Measurements from ENCODE around the gene ADAMTSL1.
"Not testable (repeated sequence)": the region's sequence is repeated elsewhere in the genome, so short reads cannot be mapped to it uniquely, and the experiment has no call there.

The ADAMTSL1 gene

DNA sequence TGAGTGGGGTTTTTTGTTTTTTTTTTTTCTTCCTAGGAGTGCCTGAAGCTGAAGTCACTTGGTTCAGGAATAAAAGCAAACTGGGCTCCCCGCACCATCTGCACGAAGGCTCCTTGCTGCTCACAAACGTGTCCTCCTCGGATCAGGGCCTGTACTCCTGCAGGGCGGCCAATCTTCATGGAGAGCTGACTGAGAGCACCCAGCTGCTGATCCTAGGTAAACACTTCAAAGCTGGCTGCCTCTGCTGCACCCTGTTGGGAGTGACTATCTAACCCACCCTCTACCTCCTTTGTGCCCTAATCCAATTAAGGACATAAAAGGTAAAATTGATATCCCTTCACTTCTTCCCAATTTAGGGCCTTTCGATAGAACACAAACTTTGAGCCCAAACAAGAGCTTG, 352.3 kb downstream of the ADAMTSL1 start:
- no peak for DNase-seq

DNA sequence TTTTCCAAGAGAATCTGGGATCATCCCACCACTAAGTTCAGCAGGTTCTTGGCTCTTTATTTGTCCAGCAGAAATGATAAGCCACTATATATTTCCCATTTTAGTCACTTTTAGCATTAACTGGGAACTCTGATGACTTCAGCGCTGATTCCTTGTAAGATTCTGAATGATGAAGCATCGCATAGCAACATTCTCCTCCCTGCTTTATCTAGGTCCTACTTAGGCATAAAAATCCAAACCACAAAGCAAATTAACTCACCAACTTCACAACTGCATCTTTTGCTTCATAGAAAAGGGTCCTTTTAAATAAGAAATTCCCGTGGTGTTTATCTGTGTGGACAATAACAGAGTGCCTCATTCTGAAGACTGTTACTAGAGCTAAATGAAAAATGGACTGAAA, 355.1 kb downstream of the ADAMTSL1 start:
- no peak for DNase-seq

DNA sequence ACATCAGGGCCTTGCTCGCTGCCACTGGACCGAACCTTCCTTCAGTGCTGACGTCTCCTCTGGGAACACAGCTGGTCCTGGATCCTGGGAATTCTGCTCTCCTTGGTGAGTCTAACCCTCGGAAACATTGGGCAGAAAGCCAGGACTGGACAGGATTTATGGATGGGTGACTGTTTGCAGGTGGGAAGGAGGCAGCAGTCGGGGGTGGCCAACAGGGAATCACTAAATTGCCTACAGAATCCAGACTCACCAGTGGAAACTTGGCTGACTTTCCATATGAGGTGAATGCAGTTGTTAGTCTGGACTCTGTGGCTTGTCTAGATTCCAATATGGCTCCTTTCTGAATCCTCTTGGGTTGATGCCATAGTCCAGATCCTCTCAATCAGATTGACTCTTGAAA, 355.9 kb downstream of the ADAMTSL1 start:
- DNase-seq = no peak

DNA sequence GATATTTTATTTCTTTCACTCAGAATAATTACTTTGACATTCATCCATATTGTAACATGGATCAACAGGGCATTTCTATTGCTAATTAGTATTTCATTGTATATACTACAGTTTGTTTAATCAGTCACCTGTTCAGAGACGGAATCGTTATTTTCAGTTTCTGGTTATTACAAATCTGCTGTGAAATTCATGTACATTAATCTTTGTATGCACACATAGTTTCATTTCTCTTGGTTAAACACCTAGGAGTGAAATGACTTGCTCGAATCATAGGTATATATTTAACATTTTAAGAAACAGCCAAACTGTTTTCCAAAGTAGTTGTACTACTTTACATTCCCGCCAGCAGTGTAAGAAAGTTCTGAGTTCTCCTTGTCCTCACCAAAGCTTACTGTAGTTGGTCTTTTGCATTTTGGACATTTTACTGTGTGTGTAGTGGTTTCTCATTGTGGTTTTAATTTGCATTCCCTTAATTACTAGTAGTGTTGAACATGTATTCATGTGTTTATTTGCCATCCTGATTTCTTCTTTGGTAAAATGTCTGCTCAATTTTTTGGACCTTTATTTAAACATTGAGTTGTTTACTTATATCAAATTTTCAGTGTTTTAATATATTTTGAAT, 360.9 kb downstream of the ADAMTSL1 start:
- no peak for DNase-seq

DNA sequence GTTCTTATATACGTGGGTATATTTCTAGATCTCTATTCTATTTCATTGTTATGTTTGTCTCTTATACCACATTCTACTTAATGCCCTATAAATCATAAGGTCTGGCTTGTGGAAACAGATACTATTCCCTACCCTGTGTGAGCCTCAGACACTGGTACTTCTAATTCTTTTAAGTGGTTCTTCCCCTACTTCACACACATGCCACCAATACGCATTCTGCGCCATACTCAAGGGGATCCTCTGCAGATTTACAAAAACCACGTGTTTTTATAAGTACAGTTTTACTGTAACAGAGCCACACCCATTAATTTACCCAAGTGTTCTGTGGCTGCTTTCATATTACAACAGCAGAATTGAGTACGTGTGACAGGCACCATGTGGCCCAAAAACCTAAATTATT, 363.4 kb downstream of the ADAMTSL1 start:
- no peak for DNase-seq

DNA sequence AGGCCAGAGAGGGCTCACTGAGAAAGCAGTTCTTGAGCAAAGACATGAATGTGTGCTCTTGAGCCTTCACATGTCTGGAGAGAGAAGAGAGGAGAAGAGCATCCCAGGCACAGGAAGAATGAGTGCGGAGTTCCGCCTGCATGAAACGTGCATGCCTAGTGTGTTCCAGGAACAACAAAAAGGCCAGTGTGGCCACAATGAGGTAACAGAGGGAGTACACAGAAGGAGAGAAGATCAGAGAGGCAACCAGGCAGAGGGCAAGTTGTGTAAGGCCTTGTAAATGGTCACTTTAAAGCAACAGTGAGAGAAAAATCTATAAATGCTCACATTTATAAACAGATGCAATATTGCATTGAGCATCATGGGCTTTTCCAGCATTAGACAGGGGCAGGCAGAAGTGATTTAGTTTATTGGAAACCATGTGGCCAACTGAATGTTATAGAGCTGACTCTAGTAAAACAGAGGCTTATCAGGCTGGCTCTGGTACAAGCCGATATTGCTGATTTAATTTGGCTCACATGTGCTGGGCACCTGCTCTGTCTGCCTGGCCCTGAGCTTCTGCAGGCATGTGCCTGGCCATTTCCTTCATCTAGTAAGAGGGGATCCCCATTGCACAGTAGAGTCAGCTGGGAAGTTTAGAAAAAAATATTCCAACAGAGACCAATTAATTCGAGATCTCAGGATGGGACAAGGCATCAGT, 373.8 kb downstream of the ADAMTSL1 start:
- DNase-seq = no peak

DNA sequence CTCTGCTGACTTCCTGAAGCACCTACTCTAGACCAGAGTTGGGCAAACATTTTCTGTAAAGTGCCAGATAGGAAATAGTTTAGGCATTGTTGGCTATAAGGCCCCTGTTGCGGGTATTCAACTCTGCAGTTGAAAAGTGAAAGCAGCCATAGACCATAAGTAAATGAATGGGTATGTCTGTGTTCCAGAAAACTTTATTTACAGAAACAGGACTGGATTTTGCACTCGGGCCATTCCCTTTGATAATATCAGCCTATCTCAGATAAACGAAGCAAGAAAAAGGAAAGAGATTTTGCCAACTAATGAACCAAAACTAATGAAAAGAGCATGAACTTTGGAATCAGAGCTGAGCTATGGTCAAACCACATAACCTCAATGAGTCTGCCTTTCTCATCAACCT, 374.7 kb downstream of the ADAMTSL1 start:
- no peak for DNase-seq

DNA sequence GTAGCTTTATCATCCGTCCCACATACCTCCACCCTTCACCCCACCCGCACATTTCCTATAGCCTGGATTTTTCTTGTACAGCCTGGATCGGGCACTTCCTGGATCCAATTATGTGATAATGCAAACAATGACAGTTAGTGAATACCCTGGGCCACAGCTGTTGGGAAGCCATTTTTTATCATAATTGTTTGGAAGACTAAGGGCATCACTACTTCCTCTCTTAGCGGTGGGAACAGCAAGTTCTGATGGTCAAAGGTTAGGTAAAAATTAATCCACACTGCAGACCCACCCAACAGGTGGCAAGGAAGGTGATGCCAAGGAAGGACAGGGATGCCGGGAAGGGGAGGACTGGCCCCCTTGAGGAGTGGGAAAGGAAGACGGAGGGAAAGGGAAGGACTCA, 375.3 kb downstream of the ADAMTSL1 start:
- no peak for DNase-seq

DNA sequence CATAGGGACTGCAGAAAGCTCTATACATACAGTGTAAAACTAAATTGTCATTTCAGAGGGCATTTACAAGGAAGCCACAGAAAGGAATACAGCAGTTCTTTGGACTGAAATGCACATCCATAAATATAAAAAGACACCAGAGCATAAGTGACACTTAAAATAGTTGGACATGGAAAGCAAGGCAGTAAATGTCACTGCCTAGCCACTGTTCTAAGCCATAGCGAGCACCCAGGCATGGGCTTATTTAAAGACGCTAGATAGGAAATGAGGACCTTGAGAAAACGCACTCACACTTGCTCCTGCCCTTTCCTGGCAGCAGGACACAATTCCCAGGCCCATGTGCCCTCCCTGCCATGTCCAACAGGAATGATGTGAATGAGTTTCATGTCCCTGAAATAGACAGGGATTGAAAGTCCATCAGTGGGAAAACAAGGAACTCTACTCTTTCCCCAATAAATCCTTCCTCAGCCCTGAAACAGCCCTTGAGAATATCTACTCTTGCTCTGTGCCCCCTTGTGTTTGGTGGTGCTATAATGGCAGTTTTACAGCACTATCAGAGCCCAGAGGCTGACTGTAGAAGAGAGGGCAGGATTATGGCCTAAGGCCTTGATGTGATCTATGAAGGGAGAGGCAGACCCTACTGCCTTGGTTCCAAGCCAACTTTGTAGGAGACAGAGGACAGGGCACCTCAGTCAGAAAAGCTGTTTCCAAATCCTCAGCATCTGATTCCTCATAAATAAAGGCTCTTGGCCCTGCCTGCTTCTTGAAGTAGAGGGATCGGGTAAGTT, 376.1 kb downstream of the ADAMTSL1 start:
- no peak for DNase-seq

DNA sequence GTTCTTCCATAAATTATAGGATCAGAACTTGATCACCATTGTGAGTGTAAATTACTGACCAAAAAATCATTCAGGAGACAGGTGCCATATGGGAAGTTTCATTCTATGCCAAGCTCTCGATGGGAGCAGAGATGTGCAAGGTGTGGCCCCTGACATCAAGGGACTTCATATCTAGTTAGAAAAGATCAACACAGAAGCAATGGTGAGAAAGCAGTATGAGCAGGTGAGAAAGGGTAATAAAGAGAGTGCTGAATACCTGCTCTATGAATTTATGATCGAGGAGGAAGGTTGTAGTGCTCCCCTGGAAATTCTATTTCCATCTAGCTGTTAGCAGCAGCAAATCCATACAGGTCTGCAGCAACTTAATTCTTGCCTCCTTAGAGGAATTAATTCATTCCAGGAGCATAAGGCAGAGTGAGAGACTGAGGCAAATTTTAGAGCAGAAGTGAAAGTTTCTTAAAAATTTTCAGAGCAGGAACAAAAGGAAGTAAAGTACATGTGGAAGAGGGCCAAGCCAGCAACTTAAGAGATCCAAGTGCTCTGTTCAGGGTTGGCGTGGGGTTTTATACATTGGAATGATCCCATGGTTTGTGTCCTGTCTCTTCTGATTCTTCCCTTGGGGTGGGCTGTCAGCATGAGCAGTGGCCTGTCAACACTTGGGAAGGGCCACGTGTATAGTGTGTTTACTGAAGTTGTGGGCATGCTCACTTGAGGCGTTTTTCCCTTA, 377.3 kb downstream of the ADAMTSL1 start:
- DNase-seq = no peak

DNA sequence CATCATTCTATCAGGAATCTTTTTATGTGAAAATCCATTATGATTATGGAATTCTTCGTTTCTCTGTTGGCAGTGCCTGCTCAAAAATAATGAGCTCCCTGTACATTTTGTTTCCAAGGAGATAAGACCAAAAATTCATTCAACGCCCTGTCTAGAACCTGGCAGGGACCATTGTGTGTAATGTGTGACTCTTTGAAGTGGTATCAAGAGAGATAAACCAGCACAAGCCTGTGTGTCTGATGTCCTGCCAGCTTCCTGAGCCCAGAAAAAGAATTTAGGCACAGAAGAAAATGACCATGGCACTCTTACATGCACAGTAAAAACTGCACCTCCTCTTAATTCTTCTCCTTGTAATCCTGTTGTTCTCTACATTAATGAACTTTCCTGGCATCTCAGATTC, 381.7 kb downstream of the ADAMTSL1 start:
- DNase-seq = no peak

DNA sequence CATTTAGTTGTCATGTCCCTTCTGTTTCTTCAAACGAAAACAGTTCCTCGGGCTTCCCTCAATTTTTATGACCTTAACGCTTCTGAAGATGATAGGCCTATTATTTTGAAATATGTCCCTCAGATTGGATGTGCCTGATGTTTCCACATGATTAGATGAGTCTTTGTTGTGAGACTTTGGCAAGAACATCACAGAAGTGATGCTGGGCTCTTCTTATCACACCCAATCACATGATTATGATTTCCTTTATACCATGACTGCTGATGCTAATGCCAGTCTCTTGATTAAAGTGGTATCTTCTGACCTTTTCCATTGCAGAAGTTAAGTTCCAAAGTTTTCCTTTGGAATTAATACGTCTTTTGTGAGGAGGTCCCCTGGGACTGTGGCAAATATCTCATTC, 383.4 kb downstream of the ADAMTSL1 start:
- DNase-seq = no peak

DNA sequence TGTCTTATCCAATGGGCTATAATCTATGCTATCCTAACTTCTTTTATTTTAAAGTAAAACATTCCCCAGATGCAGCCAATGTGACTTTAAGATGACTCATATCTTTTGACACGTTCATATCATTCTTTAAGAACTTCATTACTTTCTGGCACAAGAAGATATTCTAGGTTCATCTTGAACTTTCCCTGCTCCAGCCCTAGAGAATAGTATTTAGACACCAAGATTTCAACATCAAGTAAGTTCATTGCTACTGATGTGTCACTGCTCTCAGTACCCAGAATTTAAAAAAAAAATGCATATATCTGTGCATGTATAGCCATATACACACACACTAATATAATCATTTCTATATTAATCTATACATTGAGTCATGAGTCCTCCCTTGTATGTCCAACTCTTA, 383.8 kb downstream of the ADAMTSL1 start:
- no peak for DNase-seq

DNA sequence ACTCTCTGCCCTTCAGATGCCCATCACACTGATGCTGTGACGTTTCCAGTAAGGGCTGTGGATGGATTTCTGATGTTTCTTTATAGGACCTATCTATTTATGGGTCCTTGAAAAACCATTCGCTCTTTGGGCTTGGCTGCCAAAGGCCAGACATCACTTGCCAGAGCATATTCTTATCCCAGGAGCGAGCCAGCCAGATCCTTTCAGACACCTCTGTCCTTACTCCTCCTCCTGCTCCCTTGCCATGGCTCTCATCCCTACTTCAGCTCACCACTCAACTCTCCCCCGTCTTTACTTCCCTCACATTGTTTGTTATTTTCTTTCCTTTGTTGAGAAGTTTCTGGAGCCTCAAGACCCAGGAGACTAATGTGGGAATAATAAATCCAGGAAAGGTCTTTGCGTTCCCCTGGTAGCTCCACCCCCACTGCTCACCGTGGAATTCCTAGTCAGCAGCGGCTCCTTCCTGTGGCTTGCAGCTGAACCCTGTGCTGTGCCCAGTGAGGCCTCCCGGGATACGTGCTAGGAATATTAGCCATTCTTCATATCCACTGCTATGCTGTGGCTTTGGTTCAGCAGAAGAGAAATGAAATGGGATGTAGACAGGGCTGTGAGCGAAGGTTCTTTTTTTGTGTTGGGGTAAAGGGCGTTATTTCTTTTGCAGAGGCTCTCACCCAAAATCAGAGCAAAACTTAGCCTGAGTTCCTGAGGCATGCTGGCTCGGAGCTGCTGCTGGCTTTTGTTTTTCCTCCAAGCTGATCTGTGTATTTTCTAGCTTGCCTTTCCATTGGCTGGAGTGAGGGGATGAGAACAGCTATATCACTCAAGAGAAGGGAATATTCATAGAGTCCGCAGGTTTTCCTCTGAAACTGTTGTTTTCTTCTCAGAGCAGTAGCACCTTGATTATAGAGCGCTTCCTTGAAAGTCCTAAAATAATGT, 387.9 kb downstream of the ADAMTSL1 start:
- DNase-seq = no peak

DNA sequence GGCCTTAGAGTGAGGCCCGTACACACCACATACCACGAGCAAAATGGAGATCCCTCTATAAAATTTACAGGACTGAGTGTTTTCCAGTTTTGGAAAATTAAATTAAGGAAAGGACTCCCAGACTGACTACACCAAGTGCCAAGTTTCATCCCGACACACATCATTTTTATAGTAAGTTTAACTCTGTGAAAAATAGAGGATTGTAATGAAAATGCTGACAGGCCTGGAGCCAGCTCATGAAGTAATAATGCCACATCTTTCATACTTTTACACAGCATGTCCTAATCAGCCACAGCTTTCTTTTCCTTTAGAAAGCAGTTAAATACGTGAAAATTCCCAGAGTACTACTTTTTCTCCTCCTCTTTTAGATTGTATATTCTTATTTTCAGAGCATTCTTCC, 389.8 kb downstream of the ADAMTSL1 start:
- no peak for DNase-seq

DNA sequence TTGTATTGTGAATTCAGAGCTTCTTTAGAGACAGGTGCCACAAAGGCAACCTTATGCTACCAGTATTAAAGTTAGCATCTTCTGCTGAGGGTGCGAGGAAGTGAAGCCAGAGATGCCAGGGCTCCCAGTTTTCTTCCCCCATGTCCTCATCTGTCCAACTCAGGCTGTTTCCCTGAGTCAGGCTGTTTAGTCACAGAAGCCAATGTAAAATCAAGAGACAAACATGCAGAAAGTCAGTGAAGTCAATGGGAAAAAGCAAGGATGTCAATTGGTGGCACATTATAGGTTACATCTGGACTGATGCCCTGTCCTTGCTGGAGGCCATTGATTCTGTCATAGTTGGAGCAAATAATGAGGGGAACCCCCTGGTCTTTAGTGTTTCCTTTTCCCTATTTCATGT, 390.6 kb downstream of the ADAMTSL1 start:
- DNase-seq = no peak

DNA sequence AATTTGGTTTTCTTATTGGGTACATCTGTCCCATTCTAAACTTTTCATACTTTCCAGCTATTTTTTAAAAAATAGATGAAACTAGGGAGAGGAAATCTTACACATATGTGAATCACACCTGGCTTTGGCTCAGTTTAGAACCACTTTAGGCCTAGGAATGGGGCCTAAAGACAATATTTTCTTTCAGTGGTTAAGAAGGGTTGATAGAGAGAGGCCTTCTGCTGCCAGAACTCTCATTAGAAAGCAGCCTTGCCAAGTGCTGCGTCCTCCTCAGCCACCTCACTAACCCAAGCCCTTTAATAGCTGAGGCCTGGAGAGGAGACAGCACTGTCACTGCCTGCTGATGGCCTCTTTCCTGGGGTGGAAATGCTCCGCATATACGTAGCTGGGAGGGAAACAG, 391.6 kb downstream of the ADAMTSL1 start:
- DNase-seq = no peak

DNA sequence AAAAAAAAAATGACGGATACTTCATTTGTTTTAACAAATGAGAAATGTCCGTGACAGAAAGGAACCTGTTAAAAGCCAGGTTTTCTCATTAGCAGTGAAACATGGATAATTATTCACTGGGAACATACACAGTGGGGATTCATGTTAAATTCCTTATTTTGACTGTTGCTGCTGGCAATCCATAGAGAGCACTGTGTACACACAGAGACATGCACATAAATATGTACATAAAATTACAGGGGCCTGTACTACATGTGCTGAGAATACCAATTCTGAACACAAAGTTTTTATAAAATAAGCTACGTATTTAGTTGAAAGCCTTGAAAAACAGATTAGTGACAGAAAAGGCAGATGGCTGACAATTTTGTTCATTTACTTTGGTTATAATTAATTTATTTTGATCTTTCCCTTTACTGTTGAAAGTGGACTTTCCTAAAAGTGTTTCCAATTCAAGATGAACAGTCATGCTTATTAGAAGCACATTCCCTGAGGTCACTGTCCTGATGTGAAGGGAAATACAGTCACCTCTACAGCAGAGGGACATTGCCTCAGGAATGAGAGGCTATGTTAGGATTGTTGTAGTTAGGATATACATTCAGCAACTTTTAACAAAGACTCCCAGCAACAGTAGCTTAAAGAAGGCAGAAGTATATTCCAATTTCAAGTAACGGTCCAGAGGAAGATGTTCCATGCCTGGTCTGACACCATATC, 392.3 kb downstream of the ADAMTSL1 start:
- no peak for DNase-seq

DNA sequence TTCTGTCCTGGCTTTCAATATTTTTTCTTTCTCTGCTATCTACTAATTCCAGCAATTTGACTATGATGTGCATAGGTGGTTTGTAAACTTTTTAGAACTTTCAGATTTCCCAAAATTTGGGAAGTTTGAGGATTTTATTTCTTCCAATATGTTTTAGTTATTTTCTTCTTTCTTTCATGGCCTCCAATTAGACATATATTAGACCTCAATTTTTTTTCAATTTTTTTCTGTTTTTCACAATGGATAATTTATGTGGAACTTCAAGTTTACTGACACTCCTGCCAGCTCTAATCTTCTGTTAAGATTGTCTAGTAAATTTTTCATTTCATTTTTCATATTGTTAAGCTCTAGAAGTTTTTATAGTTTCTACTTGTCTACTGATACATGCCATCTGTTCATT, 395.8 kb downstream of the ADAMTSL1 start:
- no peak for DNase-seq

DNA sequence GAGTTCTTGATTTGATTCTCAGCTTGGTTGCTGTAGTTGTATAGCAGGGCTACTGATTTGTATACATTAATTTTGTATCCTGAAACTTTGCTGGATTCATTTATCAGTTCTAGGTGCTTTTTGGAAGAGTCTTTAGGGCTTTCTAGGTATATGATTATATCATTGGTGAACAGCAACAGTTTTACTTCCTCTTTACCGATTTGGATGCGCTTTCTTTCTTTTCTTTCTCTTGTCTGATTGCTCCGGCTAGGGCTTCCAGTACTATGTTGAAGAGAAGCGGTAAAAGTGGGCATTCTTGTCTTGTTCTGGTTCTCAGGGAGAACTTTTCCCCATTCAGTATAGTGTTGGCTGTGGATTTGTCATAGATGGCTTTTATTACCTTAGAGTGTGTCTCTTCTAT, 400.1 kb downstream of the ADAMTSL1 start:
- DNase-seq = no peak

DNA sequence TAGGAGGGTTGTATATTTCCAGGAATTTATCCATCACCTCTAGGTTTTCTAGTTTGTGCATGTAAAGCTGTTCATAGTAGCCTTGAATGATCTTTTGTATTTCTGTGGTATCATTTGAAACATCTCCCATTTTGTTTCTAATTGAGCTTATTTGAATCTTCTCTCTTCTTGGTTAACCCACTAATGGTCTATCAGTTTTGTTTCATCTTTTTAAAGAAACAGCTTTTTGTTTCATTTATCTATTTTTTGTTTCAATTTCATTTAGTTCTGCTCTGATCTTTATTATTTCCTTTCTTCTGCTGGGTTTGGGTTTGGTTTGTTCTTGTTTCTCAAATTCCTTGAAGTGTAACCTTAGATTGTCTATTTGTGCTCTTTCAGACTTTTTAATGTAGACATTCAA, 401.0 kb downstream of the ADAMTSL1 start:
- not testable (repeated sequence) for DNase-seq

DNA sequence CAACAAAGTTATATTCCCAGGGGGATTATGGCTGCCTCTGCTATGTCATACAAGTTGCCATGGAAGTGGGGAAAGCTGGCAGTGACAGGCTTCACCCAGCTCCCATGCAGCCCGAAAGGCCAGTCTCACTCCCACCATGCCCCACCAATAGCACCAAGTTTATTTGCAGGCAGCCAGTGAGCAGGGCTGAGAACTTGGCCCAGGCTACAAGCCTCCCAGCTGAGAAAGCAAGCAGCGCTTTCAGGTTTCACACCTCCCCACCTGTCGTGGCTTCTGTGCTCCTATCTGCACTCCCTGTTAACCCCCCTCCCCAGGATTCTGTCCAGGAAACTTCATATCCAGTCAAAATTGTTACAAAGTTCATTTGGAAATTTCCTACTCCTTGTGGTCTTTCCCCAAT, 404.0 kb downstream of the ADAMTSL1 start:
- no peak for DNase-seq

Data from cerebellar nuclear complex (tissue), 1 donor.